HEK293 (cell line): ENCODE measurements around the gene GSS.

ENCODE experiments used
- CTCF ChIA-PET: fragments of 350-600 bp; formaldehyde crosslinking; extraction: SDS; loops from one replicate; lab custom pipeline; 2021; ENCODE audit warnings: antibody characterized with exemption; lab: Yijun Ruan, JAX
- POLR2A ChIA-PET: fragments of 300-600 bp; formaldehyde crosslinking; extraction: SDS; loops from one replicate; lab custom pipeline; 2020; ENCODE audit warnings: antibody characterized with exemption, inconsistent platforms; lab: Yijun Ruan, JAX
- H3K27ac ChIP-seq: fragments of 200-500 bp; sonication (Bioruptor generic); 2 replicates; pipeline ENCODE4 v1.5.1; 2014; ENCODE audit warnings: low read depth, low read length, control low read depth, inconsistent platforms; ENCODE audit errors: extremely low read depth
- H3K36me3 ChIP-seq, 2 experiments: fragments of 200-500 bp in 1 of 2; sonication (Bioruptor generic) in 1 of 2; 1 replicate in 1 of 2; 2 replicates in 1 of 2; pipeline ENCODE4 v1.5.1; 2014 to 2017; ENCODE audit warnings: inconsistent platforms in 2 of 2, low read length in 2 of 2; ENCODE audit not compliant: control insufficient read depth in 2 of 2, insufficient read depth in 1 of 2
- H3K4me1 ChIP-seq: fragments of 200-500 bp; sonication (Bioruptor generic); 2 replicates; pipeline ENCODE4 v1.5.1; 2014; ENCODE audit warnings: mild to moderate bottlenecking, low read length, inconsistent platforms; ENCODE audit not compliant: control insufficient read depth, insufficient read depth
- H3K4me3 ChIP-seq: 2 replicates; pipeline ENCODE4 v1.5.1; 2011; ENCODE audit warnings: low read depth, mild to moderate bottlenecking, control low read depth, low read length, moderate library complexity
- H3K9me3 ChIP-seq: fragments of 200-500 bp; sonication (Bioruptor generic); 2 replicates; pipeline ENCODE4 v1.5.1; 2014; ENCODE audit warnings: low read depth, low read length, inconsistent platforms; ENCODE audit not compliant: control insufficient read depth, insufficient read depth
- GFI1B ChIP-seq: fragments of 450-650 bp; formaldehyde crosslinking; IDR thresholded peaks from 2 replicates; pipeline ENCODE4 v1.5.1; 2016; ENCODE audit warnings: missing biosample characterization, missing genetic modification characterization
- GLIS1 ChIP-seq: fragments of 450-650 bp; formaldehyde crosslinking; IDR thresholded peaks from 2 replicates; pipeline ENCODE4 v1.5.1; 2016; ENCODE audit warnings: missing biosample characterization, missing genetic modification characterization
- GLIS2 ChIP-seq: fragments of 450-650 bp; formaldehyde crosslinking; IDR thresholded peaks from 2 replicates; pipeline ENCODE4 v1.5.1; 2016; ENCODE audit warnings: missing biosample characterization, missing genetic modification characterization
- KLF1 ChIP-seq: fragments of 450-650 bp; formaldehyde crosslinking; IDR thresholded peaks from 2 replicates; pipeline ENCODE4 v1.5.1; 2016; ENCODE audit warnings: missing biosample characterization, missing genetic modification characterization
- PRDM1 ChIP-seq: fragments of 450-650 bp; formaldehyde crosslinking; IDR thresholded peaks from 2 replicates; pipeline ENCODE4; 2016; ENCODE audit warnings: missing biosample characterization, missing genetic modification characterization
- SCRT1 ChIP-seq: fragments of 450-650 bp; formaldehyde crosslinking; IDR thresholded peaks from 2 replicates; pipeline ENCODE4 v1.5.1; 2016; ENCODE audit warnings: missing biosample characterization, missing genetic modification characterization, borderline replicate concordance
- SCRT2 ChIP-seq: fragments of 450-650 bp; formaldehyde crosslinking; IDR thresholded peaks from 2 replicates; pipeline ENCODE4 v1.5.1; 2016; ENCODE audit warnings: missing biosample characterization, missing genetic modification characterization
- ZNF10 ChIP-seq: fragments of 450-650 bp; formaldehyde crosslinking; IDR thresholded peaks from 2 replicates; pipeline ENCODE4 v1.5.1; 2017; ENCODE audit warnings: missing biosample characterization, missing genetic modification characterization
- ZNF155 ChIP-seq: fragments of 450-650 bp; formaldehyde crosslinking; IDR thresholded peaks from 2 replicates; pipeline ENCODE4 v1.5.1; 2016; ENCODE audit warnings: missing biosample characterization, missing genetic modification characterization
- ZNF585B ChIP-seq: fragments of 450-650 bp; formaldehyde crosslinking; IDR thresholded peaks from 2 replicates; pipeline ENCODE4 v1.5.1; 2016; ENCODE audit warnings: missing biosample characterization, missing genetic modification characterization
- ZNF768 ChIP-seq: fragments of 450-650 bp; formaldehyde crosslinking; IDR thresholded peaks from 2 replicates; pipeline ENCODE4 v1.5.1; 2018; ENCODE audit warnings: missing biosample characterization, mild to moderate bottlenecking, missing genetic modification characterization
- ZNF791 ChIP-seq: fragments of 450-650 bp; formaldehyde crosslinking; IDR thresholded peaks from 2 replicates; pipeline ENCODE4 v1.5.1; 2016; ENCODE audit warnings: missing biosample characterization, missing genetic modification characterization
- TF ChIP-seq, protein P1 (sequence below): fragments of 450-650 bp; formaldehyde crosslinking; IDR thresholded peaks from 2 replicates; pipeline ENCODE4 v1.5.1; 2016; ENCODE audit warnings: missing biosample characterization, missing genetic modification characterization

The GSS gene

DNA sequence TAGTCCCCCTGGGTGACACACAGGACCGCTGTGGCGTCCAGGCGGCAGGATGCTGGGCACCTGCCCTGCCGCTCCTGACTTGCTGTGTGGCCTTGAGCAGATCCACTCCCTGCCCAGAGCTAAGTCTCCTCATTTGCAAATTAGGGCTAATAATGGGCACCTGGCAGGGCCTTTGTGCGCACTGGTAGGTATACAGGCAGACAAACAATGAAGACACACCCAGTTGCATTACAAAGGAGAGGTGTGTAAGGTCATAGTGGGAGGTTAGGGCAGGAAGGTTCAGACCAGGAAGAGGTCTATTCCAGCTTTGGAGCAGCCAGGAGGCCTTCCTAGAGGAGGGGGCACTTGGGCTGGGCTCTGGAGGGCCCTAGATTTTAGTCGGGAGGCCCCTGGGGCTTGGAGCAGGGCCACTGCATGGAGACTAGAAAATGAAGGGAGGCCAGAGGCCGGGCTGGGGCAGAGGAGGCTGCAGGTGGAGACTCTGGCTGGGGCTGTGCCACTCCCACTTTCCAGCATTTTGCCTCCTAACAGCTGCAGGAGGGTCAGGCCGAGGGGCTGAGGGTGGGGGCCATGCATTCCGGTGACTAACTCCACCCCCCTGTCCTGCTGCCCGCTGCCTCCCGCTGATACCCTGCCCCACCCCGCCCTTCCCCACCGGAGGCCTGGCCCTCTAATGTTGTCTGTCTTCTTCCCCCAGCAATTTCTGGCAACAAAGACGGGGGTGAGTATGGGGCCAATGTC, 28.6 kb upstream of the GSS start:
- CTCF ChIA-PET, result interaction anchor here (0.6 to 0.8 kb wide), 2 partner anchors 10 to 25 kb away, joined by 3 to 4 read pairs; no protein-coding TSS in a partner anchor
- POLR2A ChIA-PET, result no interaction called here
- H3K4me3 ChIP-seq, result no peak overlapping the region
- no peaks in the 10 kb centered on the region for H3K4me1 ChIP-seq
- H3K36me3 ChIP-seq, result no peaks in the 10 kb centered on the region
- TF ChIP-seq GLIS1 (tag by site-specific recombination) (peak; percentile 37; the same call in 1 of the 2 replicates), ZNF585B (tag by site-specific recombination) (no peak), KLF1 (tag by site-specific recombination) (peak; percentile 65)
- TF ChIP-seq, all 188 proteins: peak for 2
- no peak overlapping the region for H3K27ac ChIP-seq
- no peaks in the 10 kb centered on the region for H3K9me3 ChIP-seq

GRCh38 chr20:34983089-34983820, 27.6 kb upstream of the GSS start:
- no peak overlapping the region for H3K4me3 ChIP-seq
- TF ChIP-seq GFI1B (tag by site-specific recombination), result no peak
- no peak for TF ChIP-seq ZNF10
- TF ChIP-seq PRDM1 (tag by site-specific recombination), result peak; percentile 79
- TF ChIP-seq, all 188 proteins: peak for 1
- no peak overlapping the region for H3K27ac ChIP-seq
- CTCF ChIA-PET, result interaction anchor here (0.8 kb wide), 1 partner anchor 11 kb away, joined by 3 read pairs; no protein-coding TSS in a partner anchor
- no peaks in the 10 kb centered on the region for H3K9me3 ChIP-seq
- no peaks in the 10 kb centered on the region for H3K4me1 ChIP-seq
- H3K36me3 ChIP-seq, result no peaks in the 10 kb centered on the region
- POLR2A ChIA-PET, result no interaction called here

DNA sequence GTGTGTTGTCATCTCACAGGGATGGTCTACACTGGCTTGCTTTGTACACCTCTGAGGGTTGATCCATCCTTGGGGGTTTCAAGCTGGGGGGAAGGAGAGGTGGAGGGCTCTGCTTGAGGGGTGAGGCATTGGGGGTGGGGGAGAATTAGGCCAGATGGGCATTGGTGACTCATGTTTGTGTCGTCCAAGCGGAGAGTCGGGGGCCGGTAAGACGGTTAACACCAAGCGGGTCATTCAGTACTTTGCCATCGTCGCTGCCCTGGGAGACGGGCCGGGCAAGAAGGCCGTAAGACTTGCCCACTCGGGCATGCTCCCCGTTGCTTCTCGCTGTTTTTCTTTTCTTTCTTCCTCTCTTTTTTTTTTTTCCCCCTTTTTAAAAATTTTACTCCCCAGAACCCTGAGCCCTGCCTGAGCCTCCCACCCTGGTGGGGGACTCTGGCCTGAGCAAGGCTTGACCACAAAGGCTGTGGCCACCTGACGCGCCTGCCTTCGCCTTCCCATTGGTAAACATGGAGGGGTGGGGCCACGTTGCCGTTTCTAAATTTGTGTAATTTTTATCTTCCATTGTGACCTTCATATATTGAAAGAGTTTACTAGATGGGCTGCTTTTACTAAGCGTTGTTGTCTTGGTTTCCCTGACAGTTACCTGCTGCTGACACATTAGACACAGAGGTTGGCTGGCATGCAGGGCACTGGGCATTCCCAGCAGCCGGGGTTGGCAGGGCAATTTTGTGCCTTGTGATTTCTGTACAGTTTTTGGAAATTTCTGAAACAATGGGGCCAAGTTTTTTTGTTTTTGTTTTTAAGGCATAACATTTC, 26.9 kb upstream of the GSS start:
- ChIA-PET CTCF (no interaction called here), POLR2A (no interaction called here)
- Histone ChIP-seq H3K9me3 (no peaks in the 10 kb centered on the region), H3K4me3 (no peak overlapping the region), H3K27ac (no peak overlapping the region), H3K36me3 (no peaks in the 10 kb centered on the region), H3K4me1 (no peaks in the 10 kb centered on the region)
- TF ChIP-seq ZNF768 (tag by site-specific recombination), result no peak

DNA sequence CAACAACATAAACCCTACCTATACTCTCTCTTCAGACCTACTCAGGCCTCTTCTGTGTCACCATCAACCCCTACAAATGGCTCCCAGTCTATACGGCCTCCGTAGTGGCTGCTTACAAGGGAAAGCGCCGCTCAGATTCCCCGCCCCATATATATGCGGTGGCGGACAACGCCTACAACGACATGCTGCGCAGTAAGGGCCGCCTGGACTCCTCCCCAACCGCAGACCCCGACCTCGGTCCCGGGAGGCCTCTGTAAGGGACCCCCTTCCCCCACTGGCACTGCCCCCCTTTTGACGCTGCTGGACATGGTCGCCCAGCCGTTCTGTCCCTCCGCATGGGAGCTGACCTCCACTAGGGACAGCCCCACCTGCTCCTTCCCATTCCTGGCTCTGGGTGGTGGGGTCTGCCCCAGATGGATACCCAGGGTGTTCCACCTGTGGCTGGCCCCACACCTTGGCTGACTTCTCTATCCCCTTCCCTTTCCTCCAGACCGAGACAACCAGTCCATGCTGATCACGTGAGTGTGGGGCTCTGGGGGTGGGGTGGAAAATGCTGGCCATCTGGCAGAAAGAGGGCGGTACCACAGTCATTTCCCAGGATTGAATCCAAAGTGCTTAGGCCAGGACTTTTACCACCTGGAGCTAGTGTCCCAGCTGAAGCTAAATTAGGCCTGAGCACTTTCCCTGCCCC, 25.1 kb upstream of the GSS start:
- Histone ChIP-seq H3K36me3 (no peaks in the 10 kb centered on the region), H3K9me3 (no peaks in the 10 kb centered on the region), H3K4me1 (no peaks in the 10 kb centered on the region), H3K4me3 (no peak overlapping the region), H3K27ac (no peak overlapping the region)
- TF ChIP-seq SCRT2 (tag by site-specific recombination), result peak; percentile 52
- 0 out of 2 replicates have a peak, but pooled peaks have one; percentile 31 for TF ChIP-seq GLIS2 (tag by site-specific recombination)
- 0 out of 2 replicates have a peak, but pooled peaks have one; percentile 22 for TF ChIP-seq SCRT1 (tag by site-specific recombination)
- TF ChIP-seq ZNF791 (tag by site-specific recombination), result no peak
- TF ChIP-seq, protein P1, sequence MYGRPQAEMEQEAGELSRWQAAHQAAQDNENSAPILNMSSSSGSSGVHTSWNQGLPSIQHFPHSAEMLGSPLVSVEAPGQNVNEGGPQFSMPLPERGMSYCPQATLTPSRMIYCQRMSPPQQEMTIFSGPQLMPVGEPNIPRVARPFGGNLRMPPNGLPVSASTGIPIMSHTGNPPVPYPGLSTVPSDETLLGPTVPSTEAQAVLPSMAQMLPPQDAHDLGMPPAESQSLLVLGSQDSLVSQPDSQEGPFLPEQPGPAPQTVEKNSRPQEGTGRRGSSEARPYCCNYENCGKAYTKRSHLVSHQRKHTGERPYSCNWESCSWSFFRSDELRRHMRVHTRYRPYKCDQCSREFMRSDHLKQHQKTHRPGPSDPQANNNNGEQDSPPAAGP, result no peak
- no peak for TF ChIP-seq ZNF155 (tag by site-specific recombination)
- ChIA-PET POLR2A (no interaction called here), CTCF (no interaction called here)
